Stimulated activated CD4-positive, alpha-beta T cell treated with anti-CD3 and anti-CD28 coated beads, TNF-alpha, amount 100 ng/mL, for 4 hours (primary cell): ENCODE measurements around the gene NCBP2L.

Source experiments
- DNase-seq, 3 experiments: peaks; one replicate each; pipeline ENCODE4 v3.0.0-alpha.2; 2020; ENCODE audit warnings: low read depth in 3 of 3

Gene NCBP2L

DNA sequence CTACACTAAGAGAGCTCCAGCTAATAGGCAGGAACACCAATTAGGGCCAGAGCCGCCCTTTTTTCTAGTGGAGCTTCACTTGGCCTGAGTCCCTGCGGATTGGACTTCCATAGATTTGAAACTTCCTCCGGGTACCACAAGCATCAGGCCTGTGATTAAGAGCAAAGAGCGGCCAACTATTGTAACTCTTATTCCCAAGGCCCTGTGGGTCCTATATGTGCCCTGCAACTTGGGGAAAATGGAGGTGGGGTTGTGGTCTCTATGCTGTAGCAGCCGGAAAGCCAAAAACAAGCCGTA, at the start of gene NCBP2L:
TSS of gene NCBP2L (plus strand) at position 198 of the 297 bp plus-strand sequence. CDS start 16,488 bp downstream, outside the sequence.
- no peak for DNase-seq

DNA sequence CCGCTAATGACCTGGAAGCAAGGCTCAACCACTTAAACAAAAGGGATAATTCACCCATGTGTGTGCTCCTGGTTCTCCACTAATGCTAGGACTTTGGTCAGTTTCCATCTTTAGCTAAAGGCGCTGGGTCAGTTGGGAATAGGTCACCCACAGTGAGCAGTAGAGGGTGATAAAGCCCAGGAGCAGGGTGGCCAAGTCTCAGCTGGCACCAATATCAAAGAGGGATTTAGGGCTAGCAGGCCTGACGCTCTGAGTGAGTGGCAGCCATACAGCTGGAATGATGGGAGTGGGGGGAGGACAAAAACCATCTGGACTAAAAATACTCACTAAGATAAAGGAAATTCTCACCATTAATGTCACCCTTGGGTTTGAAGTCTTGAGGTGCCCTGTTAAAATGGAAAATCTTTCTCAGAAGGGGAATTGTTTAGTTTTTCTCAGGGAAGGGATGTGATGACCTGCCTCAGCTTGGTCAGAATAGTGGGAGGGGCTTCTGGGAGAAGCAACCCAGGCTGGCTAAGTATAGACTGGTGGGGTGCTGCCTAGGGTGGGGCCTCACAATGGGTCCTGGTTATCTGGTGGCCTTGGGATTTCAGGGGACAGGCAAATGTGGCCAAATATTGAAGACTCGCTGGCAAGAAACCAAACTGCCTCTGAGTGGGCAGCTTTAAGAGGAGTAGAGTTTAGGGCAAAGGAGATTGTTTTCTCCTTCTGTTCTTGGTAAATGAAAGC, 49.0 kb upstream of the NCBP2L start:
- DNase-seq, result no peak

DNA sequence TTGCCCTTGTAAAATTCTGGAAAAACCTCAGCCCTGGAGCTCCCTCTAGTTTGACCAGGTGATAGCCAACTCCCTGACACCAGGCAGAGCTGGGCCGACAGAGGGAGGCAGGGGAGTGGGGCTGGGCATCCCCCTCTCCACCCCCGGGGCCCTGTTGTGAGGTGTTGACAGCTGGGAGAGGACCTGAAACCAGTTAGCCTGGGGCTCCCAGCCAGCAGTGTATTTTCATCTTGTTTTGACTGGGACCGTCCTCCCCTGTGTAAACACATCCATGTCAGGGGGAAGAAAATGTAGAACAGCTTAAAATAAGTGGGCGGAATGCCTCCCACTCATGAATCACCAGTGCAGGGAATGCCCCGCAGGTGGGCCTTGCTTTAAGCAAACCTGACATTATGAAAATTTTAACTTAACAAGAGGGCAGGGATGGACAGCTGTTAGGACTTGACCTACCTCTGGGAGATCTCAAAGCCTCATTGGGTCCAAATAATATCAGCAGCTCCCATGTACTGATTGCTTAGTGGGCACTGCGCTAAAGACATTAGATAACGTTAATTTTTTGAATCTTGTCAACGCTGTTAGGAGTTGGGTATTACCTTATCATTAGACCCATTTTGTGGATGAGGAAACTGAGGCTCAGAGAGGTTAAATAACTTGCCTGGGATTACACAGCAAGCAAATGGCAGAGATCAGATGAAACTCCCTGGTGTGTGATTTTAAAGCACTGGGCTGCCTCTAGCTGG, 47.8 kb upstream of the NCBP2L start:
- no peak for DNase-seq

DNA sequence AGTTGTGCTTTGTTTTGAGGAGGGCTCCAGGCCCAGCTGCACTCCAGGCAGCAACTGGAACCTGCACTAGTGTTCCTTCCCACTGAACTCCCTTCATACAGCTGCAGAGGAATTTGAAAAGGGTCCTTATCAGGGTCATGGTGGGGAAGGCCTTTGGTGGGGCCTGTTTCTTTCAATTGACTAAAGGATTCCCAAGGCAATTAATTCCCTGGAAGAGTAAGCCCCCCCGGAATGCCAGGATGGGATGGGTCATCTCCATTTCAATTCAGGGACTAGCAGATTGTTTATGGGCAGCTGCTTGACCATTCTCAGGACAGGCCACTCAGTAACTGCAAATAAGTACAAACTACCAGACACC, 47.3 kb upstream of the NCBP2L start:
- no peak for DNase-seq

DNA sequence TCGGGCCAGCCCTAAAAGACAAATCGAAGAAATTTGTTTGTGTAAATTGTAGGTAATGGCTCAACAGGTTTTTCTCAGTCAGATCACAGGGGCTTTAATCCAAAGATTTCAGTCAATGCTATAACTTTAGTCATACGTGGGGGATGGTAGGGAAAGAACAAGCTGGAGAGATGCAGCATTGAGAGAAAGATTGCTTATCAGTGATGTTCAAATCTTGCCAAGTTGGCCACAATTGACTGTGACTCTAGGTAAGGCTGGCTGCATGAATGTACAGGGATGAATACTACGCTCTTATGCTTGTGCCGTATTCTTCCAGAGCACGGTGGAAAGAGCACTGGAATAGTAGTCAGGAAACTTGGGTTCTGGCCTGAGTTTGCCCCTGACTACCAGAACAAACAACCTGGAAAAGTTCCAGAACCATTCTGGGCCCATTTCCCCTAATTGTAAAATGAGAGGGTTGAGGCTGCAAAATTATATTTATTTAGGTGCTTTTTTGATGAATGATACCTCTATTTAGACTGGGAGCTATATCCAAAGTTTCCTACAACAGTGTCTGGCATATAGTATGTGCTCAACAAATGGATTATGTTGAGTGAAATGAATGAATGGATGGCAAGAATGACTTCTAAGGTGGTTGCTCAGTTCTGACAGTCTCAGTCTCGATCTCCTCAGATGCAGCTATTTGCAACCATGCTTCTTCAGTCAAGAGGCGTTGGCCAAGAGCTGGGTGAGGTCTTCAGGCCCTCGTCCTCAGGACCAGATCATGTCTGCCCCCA, 46.4 kb upstream of the NCBP2L start:
- no peak for DNase-seq

DNA sequence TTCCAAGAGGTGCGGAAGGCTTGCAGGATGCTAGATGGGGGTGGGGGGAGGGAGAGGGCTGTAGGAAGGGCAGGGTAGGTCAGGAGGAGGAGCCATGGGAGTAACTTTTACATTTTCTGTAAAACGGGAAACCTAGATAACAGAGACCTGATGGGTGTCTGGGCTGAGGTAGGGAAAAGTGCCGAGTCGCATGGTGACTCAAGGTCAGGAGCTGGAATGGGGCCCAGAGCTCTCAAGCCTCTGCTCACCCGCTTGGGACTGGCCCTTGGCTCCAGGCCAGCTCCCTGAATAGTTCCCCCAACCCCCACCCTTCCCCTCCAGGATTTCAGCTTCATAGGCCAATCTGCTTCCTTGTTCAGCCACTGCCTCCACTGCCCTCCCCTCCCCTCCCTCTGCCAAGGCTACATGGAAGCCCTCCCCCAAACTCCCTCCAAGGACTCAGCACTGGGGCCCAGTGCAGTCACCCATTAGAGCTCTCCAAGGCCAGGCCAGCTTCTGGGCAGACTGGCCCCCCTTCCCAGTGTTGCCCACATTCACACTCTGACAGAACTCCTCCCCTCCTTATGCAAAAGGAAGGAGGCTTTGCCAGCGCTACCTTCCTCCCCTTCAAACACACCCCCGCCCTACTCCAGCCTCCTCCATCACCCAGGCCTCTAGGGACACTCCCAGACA, 45.6 kb upstream of the NCBP2L start:
- no peak for DNase-seq

DNA sequence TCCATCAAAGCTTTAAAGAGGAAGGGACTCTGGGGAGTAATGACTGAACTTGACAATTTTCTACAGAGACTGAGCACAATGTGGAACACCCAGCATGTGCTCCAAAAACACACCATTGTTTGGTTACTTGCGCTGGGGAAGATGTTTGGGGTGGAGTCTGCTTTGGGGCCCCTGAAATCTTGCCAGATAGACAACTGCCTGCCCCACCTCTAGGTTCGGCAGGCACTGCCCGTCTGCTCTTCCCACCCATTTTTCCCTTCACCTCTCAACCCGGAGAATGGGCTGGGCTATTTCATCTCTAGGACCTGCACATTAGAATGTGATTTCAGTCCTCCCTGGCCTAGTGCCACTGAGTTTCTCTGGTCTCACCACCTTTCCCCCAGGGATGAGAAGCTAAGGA, 43.8 kb upstream of the NCBP2L start:
- DNase-seq, result no peak

DNA sequence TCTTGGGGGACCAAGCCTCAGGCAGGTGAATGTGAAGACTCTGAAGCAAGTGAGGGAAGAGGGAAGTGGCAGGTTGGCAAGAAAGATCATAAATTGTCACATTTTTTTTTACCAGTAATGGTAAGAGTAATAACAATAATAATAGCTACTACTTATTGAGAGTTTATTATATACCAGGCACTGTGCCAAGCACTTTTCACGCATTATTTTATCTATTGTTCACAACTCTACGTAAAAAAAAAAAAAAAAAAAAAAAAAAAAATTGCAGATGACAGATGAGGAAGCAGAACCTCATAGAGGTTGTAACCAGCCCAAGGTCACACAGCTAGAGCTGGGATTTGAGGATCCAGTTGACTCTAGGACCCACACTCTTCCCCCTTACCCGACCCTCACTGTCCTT, 42.9 kb upstream of the NCBP2L start:
- DNase-seq, result no peak

DNA sequence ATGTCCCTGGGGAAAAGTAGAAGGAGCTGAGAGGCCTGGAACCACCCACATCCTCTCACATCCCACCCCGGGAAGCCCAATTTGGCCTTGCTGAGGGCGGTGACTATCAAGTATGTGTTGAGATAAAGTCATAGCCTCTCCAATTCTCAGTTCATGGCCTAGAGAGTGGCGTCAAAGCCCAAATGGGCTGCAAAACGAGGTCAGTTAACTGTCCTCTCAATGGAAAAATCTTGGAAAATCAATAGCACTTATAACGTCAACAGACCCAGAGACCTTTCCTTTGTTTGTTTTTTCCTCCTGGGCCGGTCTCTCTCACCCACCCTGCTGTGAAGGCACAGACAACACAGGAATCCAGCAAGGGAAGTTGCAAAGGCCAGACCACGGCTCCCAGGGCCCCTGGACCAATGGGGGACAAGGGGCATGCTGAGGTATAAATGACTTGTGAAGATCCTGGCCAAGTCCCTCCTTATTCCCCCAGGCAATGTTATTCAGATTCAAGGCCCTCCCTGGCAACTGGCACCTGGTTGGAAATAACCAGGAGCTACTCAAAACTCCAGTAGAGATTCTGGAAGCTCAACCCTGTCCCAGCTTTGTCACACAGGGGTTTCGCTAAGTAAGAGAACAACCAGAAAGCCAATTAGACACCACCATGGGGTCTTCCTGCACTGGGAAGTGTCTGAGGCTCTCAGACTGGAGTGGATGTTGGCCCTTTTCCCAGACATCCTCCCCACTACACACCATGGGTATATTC, 40.6 kb upstream of the NCBP2L start:
- no peak for DNase-seq

DNA sequence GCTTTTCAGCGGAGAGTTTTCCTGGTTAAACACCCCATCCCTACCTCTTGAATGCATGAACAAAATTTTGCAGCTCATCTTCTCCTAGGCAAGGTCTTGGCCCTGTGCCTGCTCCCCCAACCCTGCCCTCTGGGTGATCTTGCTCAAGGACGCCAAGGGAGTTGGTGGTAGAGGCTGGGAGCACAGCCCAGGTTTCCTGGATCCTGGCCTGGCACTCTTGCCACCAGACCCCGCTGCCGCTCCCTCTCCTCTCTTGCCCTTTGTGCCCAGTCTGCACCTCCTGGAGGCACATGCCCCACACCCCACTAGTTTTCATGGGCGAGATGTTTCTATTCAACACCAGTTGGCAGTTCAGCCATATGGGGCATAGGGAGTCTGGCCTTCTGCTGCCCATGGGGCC, 39.3 kb upstream of the NCBP2L start:
- DNase-seq, result no peak

DNA sequence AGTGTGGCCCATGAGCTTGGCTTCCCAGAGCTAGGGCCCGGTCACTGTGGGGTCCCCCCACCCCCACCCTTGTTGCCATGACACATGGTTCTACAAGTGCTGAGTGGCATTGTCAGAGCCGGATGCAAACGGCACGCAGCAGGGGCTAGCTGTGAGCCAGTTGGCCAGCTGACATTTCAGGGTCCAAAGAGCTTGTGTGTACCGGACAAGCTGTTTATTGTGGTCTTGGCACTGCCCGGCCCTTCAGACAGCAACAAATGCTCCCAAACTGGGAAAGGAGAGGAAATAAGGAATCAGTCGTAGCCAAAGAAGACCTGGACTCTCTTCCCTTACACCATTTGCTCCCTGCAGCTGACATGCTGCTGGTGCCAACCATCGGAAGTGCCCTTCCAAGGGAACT, 38.8 kb upstream of the NCBP2L start:
- DNase-seq, result no peak

DNA sequence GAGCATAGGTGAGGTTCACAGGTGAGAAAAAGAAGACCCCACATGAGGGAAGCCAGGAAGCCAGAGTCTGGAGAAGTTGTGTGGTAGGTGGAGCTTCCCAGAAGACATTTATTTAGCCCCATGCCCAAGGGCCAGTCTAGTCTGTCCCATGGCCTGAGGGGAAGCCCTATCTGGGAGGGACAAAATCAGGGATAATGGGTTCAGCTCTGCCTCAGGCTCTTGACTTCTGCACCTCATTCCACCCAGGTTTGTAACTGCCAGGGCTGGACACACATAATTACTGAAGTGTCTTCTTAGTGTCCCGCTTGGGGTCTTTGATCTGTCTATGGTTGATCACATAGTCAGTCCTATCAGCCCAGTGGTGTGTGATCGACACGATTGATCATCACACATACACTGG, 38.0 kb upstream of the NCBP2L start:
- no peak for DNase-seq

DNA sequence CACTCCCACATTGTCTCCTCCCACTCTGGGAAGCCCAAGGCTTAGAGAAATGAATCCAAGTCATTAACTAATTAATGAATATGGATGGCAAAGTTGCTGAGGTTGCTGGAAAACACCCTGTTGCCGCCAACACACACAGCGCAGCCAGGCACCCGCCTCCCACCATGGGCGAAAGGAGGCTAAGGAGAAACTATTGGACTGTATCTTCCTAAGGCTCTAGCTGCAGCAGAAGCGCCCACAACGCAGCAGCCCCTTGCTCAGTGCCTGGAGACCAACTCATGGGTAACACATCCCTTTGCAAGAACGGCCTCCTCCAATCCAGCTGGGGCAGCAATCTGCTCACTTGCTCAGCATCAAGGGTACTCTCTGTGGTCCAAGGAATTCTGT, 36.1 kb upstream of the NCBP2L start:
- no peak for DNase-seq

DNA sequence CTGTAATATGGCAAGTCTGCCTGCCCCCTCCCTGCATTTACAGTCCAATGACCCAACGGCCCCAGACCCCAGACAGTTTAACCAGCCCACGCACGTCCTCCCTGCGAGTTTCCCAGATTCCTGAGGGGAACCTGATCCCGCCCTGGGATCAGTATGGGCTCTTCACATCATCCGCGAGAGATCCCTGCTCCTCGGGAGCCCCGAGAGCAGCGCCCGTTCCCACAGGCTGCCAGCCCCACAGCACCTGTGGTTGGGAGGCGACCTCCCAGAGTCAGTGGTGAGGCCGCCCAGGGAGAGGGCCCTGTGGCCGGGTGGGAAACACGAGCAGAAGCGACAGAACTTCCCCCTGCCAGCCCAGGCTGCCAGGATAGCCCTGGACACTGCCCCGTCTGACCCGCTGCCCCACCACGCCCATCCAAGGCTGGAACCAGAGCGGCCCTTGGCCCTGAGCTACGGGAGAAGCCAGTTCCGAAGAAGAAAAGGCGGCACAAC, 34.8 kb upstream of the NCBP2L start:
- no peak for DNase-seq

DNA sequence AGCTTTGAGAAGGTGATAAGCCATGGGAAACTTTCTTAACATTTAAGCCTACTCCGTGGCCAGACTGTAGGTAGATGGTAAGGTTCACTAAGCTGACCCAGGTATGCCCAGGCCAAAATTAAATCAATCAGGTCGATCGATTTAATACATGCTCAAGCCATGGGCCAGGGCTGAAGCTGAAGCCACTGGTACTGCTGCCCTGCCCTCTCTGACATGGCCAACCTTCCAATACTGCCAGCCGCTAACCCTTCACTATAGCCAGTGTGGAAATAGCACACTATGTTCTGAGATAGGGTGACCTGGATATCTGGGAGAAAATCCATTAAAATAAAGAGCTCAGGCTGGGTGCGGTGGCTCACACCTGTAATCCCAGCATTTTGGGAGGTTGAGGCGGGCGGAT, 33.5 kb upstream of the NCBP2L start:
- no peak for DNase-seq

DNA sequence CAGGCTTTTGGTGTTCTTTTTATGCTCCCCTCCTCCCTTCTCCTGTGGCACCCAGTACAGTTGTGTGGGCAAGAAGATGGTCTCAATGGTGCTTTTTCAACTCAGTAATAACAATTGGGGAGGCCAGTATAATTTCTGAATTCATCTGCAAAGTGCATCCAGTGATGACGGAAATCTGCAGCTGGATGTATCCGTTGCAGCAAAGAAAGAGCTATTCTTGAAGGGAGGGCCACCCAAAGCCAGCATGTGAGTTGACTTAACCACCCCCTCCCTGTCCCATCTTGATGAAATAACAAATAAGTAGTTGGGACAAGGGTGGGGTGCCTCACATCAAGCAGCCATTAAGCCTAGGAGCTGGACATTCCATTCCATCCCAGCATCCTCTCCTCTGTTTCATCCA, 32.7 kb upstream of the NCBP2L start:
- no peak for DNase-seq

DNA sequence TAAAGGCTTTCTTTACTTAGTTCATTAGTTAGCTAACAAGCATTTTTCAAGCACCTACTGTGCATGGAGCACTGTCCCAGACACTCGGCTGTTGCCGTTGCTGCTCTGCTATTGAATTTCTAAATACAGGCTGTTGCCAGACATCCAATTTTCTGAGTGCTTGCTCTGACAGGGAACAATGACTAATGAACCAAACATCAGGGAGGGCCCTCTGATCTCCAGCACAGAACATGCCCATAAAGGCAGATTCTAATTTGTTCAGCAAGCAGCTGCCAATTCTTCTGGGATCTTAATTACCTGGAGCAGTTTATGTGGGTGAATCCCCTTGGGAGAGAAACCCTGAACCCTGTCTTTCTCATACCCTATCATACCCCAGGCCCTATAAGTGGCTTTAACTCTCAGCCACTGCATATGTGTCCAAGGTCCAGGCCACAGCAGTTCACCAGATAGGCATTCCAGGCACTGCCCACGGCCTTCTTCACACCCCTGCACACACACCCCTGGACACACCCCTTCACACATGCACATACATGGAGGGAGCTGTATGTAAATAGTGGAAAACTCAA, 29.9 kb upstream of the NCBP2L start:
- no peak for DNase-seq

DNA sequence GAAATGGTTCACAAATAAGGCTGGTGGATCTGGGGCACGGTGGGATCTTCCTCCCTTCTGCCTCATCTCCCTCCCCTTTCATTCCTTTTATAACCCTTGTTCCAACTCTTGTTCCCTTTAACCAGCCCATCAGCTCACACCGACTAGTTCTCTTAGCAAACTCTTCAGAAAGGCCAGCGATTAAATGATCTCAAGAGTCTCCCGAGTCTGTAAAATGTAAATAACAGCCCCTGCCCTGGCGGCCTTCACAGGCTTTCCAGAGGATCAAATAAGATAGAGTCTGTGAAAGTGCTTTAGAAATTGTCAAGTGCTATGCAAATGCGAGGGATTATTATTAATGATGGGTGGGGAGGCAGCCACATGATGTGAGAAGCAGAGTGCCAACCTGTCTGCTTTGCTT, 29.0 kb upstream of the NCBP2L start:
- DNase-seq, result no peak

DNA sequence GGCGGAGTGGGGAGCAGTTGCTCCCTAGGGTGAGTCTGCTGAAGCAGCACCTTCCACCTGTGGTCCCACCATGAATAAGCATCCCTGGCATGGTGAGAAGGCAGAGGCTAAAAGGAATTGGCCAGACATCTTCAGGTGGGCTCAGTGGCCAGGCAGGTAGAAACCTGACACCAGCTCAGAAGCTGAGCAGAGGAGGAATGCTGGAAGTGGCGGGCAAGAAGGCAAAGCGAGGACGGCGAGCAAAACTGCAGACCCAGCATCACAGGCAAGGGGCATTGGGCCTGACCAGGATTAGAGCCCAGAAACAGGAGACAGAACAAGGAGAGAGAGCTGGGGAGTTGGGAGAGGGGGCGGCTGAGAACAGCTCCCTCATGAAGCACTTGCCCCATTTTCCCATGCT, 27.3 kb upstream of the NCBP2L start:
- no peak for DNase-seq

DNA sequence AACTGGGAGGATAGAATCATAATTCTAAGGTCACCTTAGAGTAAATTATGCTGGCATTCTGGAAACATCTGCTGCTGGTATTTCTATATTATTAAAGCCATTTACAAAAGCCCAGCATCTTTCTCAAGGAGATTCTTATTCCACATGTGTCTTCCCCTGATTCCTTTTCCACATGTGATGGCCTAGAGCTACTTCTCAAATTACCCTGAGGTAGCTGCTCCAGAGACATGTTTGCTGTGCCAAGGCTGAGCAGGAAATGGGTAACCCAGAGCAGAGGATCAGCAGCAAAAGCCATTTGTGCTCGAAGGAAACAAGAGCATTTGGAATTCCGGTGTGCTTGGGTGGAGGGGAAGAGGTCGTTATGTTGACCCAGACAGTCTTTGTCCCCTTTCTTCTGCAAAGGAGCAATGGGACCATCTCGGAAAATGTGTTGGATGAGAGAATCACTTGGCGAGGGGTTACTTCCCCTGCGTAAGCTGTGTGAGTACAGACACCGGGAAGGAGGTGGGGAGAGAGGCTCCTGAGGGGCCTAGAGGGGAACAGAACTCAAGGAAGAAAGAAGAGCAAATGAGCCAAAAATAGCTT, 26.6 kb upstream of the NCBP2L start:
- no peak for DNase-seq

DNA sequence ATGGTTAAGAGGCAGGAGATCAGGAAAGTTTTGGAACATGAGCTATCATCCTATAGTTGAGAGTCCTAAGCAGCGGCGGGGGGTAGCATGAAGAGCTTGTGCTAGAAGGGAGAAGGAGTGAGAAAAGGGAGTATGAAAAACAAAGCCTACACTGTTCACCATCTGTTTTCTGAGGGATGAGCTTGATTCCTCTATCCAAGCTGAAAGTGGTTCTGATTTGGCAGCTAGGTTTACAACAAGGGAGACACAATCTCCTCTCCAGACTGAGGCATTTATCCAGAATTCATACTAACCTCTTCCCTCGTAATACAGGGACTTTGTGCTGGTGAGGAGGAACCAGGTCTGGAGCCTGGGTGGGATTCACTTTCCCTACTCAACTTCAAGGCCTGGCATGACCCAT, 25.5 kb upstream of the NCBP2L start:
- no peak for DNase-seq
